ENCODE measurements around the gene LAPTM4A.
"Not testable (repeated sequence)": the region's sequence is repeated elsewhere in the genome, so short reads cannot be mapped to it uniquely, and the experiment has no call there.

The LAPTM4A gene

DNA sequence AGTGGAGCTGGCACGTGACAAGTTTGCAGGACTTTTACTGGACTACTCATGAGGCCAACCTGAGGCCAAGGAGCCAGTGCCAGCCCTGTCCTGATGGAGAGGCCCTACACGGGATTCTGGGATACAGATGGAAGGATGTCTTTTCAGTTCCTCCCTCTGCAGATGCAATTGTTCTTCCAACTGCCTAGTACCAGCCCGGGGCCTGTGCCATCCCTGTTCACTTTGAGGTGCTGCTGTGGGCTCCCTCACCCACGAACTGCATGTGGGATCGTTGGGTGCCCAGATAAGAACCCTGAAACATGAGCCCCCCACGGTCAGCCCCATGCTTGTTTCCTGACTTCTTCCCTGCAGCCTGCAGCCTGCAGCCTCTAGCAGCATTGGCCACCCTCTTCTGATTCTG is 25.3 kb upstream of the LAPTM4A start:
- no peak for DNase-seq (ENCODE audit: low read depth)

DNA sequence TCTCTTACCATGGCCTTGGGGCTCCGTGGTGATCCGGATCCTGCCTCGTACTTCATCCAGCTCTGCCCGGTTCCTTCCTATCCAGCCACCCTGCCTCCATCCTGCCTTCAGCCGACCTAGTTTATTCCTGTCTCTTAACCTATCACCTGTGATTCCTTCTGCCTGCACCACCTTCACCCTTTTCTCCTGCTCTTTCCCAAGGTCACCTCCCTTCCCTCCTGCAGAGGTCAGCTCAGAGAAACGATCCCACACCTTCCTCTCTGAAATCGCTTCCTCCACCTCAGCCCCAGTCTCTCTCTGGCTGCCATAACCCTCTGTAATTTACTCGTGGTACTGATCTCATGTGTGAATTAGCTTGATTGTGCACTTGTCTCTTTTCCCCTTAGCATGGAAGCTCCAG is 23.5 kb upstream of the LAPTM4A start:
- no peak for DNase-seq (ENCODE audit: low read depth)

DNA sequence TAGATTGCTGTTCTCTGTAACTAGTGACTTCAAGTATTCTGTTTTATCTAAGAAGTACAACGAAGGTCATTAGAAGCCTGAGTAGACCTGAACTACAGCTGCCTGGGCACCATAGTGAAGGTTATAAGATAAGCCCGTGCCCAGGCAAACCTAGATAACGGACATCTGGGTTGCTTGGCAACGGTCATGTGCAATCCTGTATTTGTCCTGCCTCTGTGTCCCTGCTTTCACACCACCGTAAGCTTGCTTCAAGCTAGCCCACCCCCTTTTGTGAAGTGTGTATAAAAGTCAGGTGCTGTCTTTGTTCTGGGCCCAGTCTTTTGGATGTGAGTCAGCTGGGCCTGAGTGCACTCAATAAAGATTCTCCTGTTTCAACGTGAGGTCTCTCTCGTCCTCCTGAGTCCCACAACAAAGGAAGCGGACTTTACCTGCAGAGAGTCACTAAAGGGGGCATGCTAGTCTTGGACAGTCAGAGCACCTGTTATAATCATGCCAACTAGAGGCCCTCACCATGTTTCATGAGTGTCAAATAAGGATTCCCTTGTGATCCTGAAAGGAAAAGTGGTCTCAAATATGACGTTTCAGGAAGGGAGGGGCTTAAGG is 22.7 kb upstream of the LAPTM4A start:
- DNase-seq (ENCODE audit: low read depth): not testable (repeated sequence)

DNA sequence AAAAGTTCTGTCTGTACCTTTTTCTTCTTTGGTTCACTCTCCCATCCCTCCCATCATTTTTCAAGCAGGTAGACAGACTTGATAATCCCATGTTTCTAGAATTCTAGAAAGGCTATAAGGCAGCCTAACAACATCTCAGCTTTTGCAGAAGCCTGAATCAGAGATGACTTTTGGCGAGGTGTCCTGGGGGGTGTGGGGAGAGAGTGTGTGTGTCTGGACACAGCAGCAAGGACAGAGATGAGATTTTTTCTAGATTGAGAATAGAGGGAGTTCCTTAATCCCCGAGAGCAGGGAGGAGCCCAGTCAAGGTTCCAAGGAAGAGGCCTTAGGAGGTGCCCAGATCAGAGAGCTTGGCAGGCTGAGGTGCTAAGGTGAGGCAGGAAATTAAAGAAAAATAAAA is 22.0 kb upstream of the LAPTM4A start:
- DNase-seq (ENCODE audit: low read depth): no peak

DNA sequence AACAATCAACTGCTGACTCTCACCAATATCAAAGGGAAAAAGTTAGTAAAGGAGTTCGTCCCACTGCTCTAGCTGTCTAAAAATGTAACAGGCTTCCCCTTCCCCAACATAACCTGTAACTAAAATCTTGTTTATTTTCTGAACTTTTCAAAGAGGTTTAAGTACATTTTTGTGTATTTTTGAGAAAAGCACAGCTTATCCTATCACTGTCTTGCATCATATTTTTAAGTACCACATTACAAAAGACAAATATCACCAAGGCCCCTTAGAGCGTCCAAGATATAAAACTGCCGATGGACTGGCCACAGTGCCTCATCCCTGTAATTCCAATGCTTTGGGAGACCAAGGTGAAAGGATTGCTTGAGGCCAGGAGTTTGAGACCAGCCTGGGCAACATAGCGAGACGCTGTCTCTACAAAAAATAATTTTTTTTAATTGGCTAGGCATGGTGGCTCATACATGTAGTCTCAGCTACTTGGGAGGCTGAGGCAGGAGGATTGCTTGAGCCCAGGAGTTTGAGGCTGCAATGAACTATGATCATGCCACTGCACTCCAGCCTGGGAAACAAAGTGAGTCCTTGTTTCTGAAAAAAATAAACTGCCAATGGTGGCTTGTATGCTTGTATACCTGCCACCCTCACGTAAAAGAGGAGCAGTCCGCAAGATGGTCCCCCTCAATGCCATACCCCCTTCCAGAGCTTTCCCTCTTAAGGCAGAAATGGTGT is 21.2 kb upstream of the LAPTM4A start:
- no peak for DNase-seq (ENCODE audit: low read depth)

DNA sequence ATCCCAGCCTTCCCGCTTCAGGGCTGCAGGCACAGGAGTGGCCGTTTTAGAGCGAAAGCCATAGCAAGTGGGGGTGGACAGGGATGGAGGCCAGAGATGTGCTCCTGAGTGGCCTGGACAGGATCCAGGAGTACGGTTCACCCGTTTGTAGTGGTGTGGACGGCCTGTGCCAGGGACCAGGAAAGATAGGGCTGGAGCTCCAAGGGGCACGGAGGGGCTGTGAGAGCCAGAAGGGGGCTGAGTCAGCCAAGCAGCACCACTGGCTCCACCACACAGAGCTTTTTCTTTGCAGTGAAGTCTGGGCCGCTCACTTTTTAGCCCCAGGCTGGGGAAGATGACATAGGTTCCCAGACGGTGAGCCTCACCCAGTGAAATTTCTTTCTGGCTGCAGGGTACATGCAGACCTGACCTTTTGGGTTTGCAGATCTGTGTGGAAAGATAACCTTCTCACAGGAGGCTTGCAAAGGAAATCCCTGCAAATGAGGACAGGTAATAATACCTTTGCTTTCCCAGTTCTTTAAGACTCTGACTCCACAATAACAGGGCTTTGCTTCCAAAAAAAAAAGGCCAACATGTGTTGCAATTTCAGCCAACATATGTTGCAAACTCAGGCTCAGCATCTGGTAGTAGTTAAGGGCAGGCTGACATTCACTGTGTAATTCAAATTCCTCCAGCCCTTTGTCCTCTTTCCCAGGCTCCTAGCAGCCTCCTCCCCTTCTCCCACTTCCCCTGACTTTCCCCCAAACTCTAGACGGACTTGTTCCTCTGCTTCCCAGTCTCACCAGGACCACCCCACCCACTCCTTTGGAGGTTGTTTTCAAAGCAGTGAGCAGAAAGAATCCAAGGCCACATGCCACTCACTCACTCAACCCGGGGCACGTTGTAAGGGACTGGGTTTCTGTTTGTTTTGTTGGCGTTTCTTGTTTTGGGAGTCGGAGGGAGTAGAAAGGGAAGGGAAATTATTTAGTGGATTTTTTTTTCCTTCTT is 20.3 kb upstream of the LAPTM4A start:
- no peak for DNase-seq (ENCODE audit: low read depth)

DNA sequence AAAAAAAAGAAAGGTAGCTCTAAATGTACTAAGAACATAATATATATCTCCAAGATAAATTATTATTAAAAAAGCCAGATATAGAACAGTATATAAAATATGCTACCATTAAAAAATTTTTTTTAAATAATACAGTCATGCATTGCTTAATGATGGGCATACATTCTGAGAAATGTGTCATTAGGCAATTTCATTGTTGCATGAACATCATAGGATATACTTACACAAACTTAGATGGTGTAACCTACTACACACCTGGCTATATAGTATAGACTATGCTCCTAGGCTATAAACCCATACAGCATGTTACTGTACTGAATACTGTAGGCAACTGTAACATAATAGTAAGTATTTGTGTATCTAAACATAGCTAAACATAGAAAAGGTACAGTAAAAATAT is 18.3 kb upstream of the LAPTM4A start:
- no peak for DNase-seq (ENCODE audit: low read depth)

DNA sequence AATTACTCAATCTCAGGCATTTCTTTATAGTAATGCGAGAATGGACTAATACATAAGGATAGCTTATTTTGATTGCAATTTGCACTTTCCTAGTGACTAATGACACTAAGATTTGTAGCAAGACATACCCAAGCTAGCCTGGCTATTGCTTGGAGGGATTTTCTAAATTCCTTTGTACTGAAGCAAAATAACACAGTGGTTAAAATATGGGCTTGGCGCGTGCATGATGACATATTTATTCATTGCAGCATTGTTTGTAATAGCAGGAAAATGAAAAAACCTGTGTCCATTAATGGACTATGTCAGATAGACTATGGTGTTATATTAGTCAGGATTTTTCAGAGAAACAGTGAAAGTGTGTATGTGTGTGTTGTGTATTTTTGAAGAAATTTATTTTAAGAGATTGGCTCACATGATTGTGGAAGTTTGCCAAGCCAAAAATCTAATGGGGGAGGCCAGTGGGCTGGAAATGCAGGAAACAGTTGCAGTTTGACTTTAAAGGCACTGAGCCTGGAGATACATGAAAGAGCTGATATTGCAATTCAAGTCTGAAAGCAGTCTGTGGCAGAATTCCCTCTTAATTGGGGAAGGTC is 16.7 kb upstream of the LAPTM4A start:
- peak; percentile 92 for DNase-seq (ENCODE audit: low read depth)

DNA sequence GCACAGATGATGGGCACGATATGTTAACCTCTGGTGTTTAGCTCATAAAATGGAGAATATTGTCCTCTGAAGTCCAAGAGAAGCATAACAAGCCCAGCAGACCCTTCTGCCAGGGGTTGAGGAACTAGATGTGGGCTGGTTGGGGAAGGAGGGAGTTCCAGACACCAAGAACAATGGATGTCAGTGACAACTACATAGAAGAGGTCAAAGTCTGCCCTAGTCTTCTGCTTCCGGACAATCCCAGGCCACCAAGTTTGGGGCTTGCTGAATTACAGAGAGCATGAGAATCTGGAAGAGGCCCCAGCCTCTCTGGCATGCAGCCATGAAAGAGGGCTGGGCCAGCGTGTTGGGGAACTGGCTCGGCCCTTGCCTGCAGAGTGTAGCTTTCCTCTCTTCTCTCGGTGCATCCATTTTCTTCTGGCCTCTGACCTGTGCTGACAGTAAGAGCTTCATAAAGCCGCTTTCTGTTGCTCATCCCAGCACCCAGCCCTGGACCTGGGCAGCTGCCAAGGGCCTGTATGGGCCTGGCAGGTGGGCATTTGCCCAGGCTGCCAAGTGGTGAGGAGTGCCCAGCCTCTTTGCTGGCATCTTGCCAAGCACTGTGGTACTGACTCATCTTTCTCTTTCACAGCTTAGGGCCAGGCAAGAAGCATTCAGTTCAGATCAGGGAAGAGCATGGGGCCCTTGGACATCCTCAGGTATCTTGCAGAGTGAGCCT is 14.6 kb upstream of the LAPTM4A start:
- peak; percentile 95 for DNase-seq (ENCODE audit: low read depth)

DNA sequence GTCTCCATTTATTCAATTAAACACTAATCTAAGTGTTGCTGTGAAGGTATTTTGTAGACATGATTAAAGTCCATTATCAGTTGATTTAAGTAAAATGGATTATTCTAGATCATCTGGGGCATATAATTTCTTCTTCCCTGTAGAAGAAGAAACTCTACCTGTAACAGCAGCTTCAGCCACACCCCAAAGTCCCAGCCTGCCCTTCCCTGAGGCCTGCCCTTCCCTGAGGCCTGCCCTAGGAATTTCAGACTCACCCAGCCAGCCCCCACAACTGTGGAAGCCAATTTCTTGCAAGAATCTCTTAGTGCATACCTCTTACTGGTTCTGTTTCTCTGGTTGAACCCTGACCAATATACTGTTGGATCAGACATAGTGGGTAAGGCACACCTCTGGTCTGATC is 13.4 kb upstream of the LAPTM4A start:
- DNase-seq (ENCODE audit: low read depth): no peak

DNA sequence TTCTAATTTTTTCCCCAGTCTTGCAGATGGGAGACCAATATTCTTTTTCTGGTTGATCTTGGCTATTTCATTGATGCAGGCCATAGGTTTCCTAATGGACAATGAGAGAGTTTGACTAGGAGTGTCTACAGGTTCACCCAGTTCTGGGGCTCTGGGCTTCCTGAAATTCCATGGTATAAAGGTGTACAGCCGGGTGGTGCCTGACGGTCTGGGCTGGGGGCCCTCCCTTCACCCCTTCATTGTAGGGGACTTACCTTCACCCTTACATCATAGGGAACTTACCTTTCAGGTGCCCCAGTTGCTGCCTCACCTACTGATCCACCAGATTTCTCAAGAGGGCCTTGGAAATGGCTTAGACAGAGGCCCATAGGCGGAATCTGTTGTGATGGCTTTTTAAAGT is 13.0 kb upstream of the LAPTM4A start:
- no peak for DNase-seq (ENCODE audit: low read depth)

DNA sequence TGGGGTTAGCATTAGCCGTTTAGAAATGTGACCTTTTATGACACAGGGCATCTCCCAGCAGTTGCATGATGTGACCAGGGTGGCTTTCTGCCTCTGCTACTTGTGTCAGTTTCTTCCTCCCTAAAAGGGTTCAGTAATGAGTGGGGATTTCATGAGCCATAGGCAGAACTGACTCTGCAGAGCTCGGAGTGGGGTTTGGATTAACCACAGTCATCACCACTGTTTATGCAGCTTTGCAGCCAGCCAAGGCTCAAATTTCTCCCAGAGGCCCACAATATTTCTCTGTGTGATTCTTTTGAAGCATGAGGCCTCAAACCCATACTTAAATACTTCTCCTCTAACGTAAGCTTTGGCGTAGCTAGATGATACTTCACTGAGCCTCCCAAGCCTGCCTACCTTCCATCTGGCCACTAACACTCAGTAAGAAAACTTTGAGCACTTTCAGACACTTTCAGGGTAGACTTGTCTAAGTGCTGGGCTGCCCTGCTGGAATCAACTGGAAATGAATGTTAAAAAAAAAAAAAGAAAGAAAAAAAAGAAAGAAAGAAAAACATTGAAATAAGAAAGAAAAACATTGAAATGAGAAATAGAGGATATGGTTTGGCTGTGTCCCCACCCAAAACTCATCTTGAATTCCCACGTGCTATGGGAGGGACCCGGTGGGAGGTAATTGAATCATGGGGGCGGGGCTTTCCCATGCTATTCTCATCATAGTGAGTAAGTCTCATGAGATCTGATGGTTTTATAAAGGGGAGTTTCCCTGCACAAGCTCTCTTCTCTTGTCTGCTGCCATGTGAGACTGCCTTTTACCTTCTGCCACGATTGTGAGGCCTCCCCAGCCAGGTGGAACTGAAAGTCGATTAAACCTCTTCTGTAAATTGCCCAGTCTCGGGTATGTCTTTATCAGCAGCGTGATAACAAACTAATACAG is 11.5 kb upstream of the LAPTM4A start:
- DNase-seq (ENCODE audit: low read depth): no peak

DNA sequence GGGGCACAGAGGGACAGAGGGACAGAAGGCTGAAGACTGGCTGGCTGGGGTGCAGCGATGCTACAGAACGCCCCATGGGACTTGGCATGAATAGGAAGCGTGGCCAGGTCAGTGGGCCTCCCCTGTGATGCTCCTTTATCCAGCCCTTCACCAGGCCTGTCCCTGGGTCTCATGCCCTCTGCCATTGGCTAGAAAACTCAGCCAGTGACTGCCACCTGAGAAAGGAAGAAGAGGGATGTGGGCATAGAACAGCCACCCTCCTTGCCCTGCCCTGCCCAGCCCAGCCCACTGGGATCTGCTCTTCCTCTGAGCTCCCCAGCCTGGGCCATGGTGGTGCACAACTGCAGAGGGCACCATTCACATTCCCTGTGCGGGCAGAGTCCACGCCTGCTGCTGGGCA is 10.5 kb upstream of the LAPTM4A start:
- DNase-seq (ENCODE audit: low read depth): no peak

DNA sequence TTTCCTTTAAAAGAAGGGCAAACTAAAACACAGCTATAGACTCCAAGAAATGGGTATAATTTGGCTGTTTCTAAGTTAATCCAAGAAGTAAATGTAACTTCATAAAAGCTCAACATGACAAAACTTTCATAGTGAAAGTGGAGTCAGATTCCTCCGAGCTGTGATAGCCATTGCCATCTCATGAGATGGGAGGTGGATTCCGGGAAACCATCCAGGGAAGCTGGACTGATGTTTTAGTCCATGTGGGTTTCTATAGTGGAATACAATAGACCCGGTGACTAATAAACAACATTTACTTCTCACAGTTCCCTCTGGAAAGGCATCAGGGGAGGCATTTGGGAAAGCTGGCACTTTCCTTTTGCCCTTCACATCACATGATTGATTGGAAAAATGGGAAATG is 10.0 kb upstream of the LAPTM4A start:
- no peak for DNase-seq (ENCODE audit: low read depth)

DNA sequence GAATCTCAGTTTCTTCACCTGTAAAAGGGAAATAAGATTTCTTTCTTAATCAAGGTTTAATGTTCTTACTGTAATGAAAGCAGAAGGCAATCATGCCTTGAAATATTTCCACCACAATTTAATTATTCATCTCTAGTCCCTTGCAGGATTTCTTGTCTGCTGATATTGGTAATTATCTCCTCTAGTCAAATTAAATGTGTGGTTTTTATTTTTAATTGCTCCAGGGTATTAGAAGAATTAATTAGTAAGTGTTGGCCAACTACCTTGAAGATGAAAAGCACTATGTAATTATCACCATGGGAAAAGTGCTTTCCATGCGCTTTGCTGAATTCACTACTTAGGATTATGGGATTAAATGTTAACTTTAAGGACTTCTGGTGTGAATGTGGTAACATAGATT is 8.7 kb upstream of the LAPTM4A start:
- DNase-seq (ENCODE audit: low read depth): no peak

DNA sequence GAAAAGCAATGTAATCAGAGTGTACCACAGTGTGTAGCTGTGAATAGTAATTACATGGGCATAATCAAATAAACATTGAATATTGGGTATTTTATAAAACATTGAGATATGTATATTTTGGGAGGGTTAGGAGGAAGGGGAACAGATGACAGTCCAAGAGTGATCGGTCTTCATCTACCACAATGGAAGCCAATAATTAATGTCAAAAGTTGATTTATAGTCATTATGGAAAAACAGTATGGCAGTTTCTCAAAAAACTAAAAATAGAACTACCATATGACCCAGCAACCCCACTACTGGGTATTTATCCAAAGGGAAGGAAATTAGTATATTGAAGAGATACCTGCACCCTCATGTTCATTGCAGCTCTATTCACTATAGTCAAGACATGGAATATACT is 5.8 kb upstream of the LAPTM4A start:
- DNase-seq (ENCODE audit: low read depth): no peak

DNA sequence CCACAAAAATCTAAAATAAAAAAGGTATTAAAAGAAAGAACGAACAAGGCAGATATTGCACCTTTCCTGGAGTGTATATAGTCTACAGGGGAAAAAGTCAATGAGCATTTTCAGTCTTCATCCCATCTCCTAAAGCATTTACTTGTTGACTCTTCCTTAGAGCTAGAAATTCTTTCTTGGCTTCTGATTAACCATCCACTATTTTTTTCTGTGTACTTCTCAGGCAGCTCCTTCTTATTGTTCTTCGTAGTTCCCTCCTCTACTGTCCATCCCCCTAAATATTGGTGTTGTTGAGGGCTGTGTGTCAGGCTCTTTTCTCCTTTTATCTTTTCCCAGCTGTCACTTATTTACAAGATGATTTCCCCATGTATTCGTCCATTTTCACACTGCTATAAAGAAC is 3.5 kb upstream of the LAPTM4A start:
- no peak for DNase-seq (ENCODE audit: low read depth)

DNA sequence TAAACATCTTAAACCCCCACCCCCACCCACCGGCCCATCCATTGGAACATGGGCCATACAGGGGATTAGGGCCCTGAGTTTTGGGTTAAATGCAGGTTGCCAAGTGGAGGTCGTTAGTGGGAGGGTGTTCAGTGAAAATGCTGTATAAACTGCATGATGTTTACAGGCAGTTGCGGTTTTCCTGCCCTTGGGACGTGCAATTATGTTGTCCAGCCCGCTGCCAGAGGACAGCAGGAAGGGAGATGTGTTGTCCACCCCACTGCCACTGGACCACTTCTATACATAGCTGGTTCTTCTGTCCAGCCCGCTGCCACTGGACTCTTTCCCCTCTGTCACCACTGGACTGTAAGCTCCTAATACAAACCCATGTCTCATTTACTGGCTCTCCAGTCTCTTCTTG is 2.7 kb upstream of the LAPTM4A start:
- no peak for DNase-seq (ENCODE audit: low read depth)

DNA sequence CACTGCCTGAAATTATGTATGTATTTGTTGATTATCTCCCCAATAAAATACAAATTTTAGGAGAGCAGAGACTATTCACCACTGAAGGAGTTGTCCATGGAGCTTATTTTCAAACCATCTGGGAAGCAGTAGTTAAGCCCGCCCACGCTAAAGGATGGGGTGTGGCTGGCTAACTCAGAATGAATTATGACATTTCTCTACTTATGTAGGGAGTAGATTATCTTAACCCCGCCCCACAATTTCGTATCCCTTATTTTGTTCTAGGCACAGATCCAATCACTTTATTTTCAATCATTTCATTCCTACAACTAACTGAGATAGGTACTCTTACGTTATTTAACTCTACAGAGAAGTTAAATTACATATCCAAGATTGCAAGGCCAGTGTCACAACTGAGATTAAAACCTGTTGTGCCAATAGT is 1.4 kb upstream of the LAPTM4A start:
- DNase-seq (ENCODE audit: low read depth): no peak

DNA sequence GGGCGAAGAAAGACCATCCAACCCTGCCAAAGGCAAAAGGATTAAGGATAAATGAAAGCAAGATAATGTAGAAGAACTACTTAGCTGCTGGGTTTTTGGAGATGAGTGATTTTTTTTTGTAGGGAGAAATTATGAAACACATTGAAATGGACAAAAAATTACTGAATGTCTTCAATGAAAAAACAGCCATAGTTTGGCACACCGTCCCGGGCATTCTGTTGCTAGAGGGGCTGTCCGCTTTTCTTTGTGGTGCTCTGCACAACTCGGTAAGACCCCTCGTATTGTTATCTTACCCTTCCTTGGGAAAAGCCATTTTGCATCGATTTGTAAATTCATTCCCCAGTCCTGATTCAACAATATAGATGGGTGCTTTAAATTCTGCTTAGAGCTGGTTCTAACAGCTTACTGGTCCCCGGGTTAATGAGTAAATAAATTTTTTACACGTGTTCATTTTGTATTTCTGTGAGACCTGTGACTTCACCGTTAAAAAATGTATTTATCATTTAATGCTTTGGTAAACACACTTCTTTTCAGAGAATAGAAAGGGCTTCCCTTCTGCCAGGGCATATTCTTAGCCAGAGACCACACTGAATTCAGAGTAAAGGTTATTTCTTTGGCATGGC is 912 bp upstream of the LAPTM4A start:
- DNase-seq (ENCODE audit: low read depth): no peak
